ENCODE data around the gene MCM8. TPM values are rescaled to one million over a fixed set of nuclear protein-coding genes. Genes with fewer than 3 reads are reported as not detected.

The MCM8 gene
- total RNA-seq, 1 experiment from 2014 or later = 12.4 TPM

DNA sequence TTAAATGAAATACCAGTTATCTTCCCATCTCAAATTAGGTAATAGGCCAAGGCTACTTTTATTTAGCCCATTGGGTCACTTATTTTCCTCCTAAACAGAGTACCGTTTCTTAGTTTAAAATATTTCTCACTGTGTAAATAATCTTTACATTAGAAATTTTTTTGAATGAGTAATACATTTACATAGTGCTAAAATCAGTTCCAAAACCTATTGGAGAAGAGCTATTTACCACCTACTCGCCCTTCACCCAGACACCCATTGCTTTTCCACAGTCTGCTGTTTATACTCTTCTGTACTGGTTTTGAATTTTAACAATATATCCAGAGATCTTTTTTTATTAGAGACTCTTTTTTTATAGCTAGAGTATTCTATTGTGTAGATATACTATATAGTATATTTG is 36.9 kb downstream of the MCM8 start:
- Mint-ChIP-seq H3K36me3 (ENCODE audit: insufficient read depth, unreplicated experiment) (peaks cover 31% of the 10 kb centered on the region), H3K9me3 (ENCODE audit: unreplicated experiment) (no peaks in the 10 kb centered on the region), H3K4me1 (ENCODE audit: insufficient read depth, unreplicated experiment) (no peaks in the 10 kb centered on the region), H3K27ac (ENCODE audit: low read depth, unreplicated experiment) (no peak overlapping the region), H3K4me3 (ENCODE audit: unreplicated experiment) (no peak overlapping the region), H3K27me3 (ENCODE audit: insufficient read depth, unreplicated experiment) (no peaks in the 10 kb centered on the region)
- intact Hi-C loops (cut with micrococcal nuclease) = no loop called here
- ChIA-PET POLR2A (interaction anchor here (1.1 to 2.0 kb wide), 5 partner anchors 10 to 53 kb away, joined by 3 to 6 read pairs (median 4); no protein-coding TSS in a partner anchor), CTCF (interaction anchor here (0.7 to 2.2 kb wide), 7 partner anchors 10 to 459 kb away, joined by 3 to 8 read pairs (median 5); no protein-coding TSS in a partner anchor)
- TF ChIP-seq, protein P1, sequence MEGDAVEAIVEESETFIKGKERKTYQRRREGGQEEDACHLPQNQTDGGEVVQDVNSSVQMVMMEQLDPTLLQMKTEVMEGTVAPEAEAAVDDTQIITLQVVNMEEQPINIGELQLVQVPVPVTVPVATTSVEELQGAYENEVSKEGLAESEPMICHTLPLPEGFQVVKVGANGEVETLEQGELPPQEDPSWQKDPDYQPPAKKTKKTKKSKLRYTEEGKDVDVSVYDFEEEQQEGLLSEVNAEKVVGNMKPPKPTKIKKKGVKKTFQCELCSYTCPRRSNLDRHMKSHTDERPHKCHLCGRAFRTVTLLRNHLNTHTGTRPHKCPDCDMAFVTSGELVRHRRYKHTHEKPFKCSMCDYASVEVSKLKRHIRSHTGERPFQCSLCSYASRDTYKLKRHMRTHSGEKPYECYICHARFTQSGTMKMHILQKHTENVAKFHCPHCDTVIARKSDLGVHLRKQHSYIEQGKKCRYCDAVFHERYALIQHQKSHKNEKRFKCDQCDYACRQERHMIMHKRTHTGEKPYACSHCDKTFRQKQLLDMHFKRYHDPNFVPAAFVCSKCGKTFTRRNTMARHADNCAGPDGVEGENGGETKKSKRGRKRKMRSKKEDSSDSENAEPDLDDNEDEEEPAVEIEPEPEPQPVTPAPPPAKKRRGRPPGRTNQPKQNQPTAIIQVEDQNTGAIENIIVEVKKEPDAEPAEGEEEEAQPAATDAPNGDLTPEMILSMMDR (IDR thresholded peaks at IDR 0.05; ENCODE audit: unreplicated experiment) = no peak
- no TSS peak for BruUV-seq (replicated peaks)
- no peak for DNase-seq (ENCODE audit: unreplicated experiment)

DNA sequence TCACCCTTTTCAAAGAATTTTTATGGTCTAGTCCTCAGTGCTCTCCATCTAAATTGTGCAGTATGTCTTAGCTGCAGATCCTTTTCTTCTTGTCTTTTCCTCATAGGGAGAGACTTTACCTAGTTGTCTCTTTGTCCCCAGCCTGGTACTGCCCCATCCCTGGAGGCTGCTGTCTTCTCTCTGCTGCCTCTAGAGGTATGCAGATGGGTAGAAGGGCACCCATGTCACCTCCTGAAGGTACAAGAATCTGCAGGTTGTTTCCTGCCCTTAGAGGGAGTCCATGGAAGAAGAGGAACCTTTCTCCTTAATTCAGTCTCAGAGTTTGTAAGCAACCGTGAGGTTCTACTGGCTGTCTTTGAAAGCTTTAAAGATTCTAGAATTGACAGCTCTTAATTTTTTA is 39.1 kb downstream of the MCM8 start:
- Mint-ChIP-seq H3K9me3 (ENCODE audit: unreplicated experiment) (no peaks in the 10 kb centered on the region), H3K4me3 (ENCODE audit: unreplicated experiment) (no peak overlapping the region), H3K4me1 (ENCODE audit: insufficient read depth, unreplicated experiment) (no peaks in the 10 kb centered on the region), H3K27me3 (ENCODE audit: insufficient read depth, unreplicated experiment) (no peaks in the 10 kb centered on the region), H3K27ac (ENCODE audit: low read depth, unreplicated experiment) (no peak overlapping the region), H3K36me3 (ENCODE audit: insufficient read depth, unreplicated experiment) (peaks cover 40% of the 10 kb centered on the region)
- TF ChIP-seq, protein P1 (IDR thresholded peaks at IDR 0.05; ENCODE audit: unreplicated experiment) = no peak
- CTCF ChIA-PET = interaction anchor here (0.6 to 1.0 kb wide), 2 partner anchors 12 to 165 kb away, joined by 3 read pairs; no protein-coding TSS in a partner anchor
- POLR2A ChIA-PET = interaction anchor here (1.1 kb wide), 1 partner anchor 115 kb away, joined by 4 read pairs; no protein-coding TSS in a partner anchor
- no peak for DNase-seq (ENCODE audit: unreplicated experiment)
- BruUV-seq (replicated peaks) = no TSS peak
- intact Hi-C loops (cut with micrococcal nuclease) = no loop called here

DNA sequence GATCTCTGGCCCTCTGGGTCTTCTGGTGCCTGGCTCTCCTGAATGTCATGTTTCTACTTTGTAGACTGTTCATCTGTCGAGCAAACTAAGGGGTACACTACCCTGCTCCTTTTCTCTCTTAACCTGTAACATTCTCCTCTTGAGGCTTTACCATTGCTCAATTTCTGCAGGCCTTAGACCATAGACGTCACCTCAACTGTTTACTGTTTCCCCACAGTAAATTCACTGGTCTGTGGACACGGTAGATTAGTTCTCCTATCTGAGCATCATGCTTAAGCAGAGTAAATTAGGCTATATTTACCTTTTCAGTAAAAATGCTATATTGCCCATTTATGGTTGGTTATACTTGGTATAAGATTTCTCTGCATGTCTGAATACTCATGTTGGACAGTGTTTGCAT is 40.5 kb downstream of the MCM8 start:
- Mint-ChIP-seq H3K4me3 (ENCODE audit: unreplicated experiment) (no peak overlapping the region), H3K27me3 (ENCODE audit: insufficient read depth, unreplicated experiment) (no peaks in the 10 kb centered on the region), H3K9me3 (ENCODE audit: unreplicated experiment) (no peaks in the 10 kb centered on the region), H3K36me3 (ENCODE audit: insufficient read depth, unreplicated experiment) (peaks cover 40% of the 10 kb centered on the region), H3K4me1 (ENCODE audit: insufficient read depth, unreplicated experiment) (no peaks in the 10 kb centered on the region), H3K27ac (ENCODE audit: low read depth, unreplicated experiment) (no peak overlapping the region)
- CTCF ChIA-PET = interaction anchor here (0.6 to 0.9 kb wide), 2 partner anchors 19 to 454 kb away, joined by 3 read pairs; no protein-coding TSS in a partner anchor
- intact Hi-C loops (cut with micrococcal nuclease) = no loop called here
- DNase-seq (ENCODE audit: unreplicated experiment) = no peak
- TF ChIP-seq, protein P1 (IDR thresholded peaks at IDR 0.05; ENCODE audit: unreplicated experiment) = no peak
- POLR2A ChIA-PET = no interaction called here
- BruUV-seq (replicated peaks) = no TSS peak

DNA sequence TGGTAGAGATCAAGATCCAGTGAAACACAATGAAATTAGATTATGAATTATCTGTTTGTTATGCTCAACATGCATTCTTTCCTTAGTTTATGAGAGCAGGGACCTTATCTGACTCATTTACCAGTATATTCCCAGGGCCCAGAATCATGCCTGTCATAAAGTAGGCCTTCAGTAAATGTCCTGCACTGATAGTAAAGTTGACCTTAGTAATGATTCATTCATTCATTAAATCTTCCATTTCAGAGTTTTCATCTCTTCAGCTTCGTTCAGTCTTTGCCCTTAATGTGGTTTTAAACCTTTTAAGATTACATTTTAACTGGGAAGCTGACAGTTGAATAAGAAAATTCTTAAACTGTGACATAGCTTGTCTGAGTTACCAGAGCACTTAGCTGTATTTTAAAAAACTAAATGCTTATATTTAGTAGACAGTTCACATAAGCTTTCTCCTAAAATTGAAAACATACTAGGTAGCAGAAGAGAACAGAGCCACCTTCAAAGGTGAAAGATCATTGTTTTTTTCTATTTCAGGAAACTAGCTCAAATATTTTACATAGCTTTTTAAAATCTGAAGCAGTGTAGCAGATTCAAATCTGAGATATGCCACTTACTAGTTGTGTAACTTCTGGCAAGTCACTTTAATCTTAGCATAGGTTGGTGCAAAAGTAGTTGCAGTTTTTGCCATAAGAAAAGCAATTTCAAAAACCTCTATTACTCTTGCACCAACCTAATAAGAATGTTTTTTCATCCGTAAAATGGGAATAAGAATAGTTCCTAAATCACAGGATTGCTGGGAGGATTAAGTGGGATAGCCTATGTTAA is 41.4 kb downstream of the MCM8 start:
- no peak overlapping the region for H3K27ac Mint-ChIP-seq (ENCODE audit: low read depth, unreplicated experiment)
- POLR2A ChIA-PET = interaction anchor here (0.7 to 1.2 kb wide), 2 partner anchors 15 to 186 kb away, joined by 3 read pairs; no protein-coding TSS in a partner anchor

More for the DNA sequence above, 41.4 kb downstream of the MCM8 start:
- H3K9me3 Mint-ChIP-seq (ENCODE audit: unreplicated experiment) = no peaks in the 10 kb centered on the region
- no TSS peak for BruUV-seq (replicated peaks)
- no peak overlapping the region for H3K4me3 Mint-ChIP-seq (ENCODE audit: unreplicated experiment)
- intact Hi-C loops (cut with micrococcal nuclease) = no loop called here
- no peak for DNase-seq (ENCODE audit: unreplicated experiment)
- H3K36me3 Mint-ChIP-seq (ENCODE audit: insufficient read depth, unreplicated experiment) = peaks cover 38% of the 10 kb centered on the region
- H3K4me1 Mint-ChIP-seq (ENCODE audit: insufficient read depth, unreplicated experiment) = no peaks in the 10 kb centered on the region
- TF ChIP-seq, protein P1 (IDR thresholded peaks at IDR 0.05; ENCODE audit: unreplicated experiment) = no peak
- CTCF ChIA-PET = no interaction called here
- H3K27me3 Mint-ChIP-seq (ENCODE audit: insufficient read depth, unreplicated experiment) = no peaks in the 10 kb centered on the region
